HG03521 (cell line): ENCODE data around the gene NAB2.
"Not testable (repeated sequence)": the region's sequence is repeated elsewhere in the genome, so short reads cannot be mapped to it uniquely, and the experiment has no call there.

Source experiments
- ATAC-seq: cut with Tn5 transposase; IDR thresholded peaks from one replicate; pipeline ENCODE4 v1.9.1; 2021; ENCODE audit warnings: mild to moderate bottlenecking, moderate library complexity; ENCODE audit not compliant: unreplicated experiment

Gene NAB2

GRCh38 chr12:57110104-57111030 is 21.5 kb downstream of the NAB2 start:
- peak; percentile 42 for ATAC-seq

GRCh38 chr12:57111031-57111734 is 22.3 kb downstream of the NAB2 start, which contains the start of gene STAT6:
Gene STAT6, minus strand, starts transcription at chr12:57111362. Its CDS starts 3,084 bp downstream, at chr12:57108278.
- ATAC-seq: peak; percentile 53

GRCh38 chr12:57112492-57113294 is 23.8 kb downstream of the NAB2 start:
- peak; percentile 55 for ATAC-seq

- no peak for ATAC-seq
Measured at GRCh38 chr12:57116580-57117281, 27.8 kb downstream of the NAB2 start.

- no peak for ATAC-seq
Measured at GRCh38 chr12:57118711-57119271, 29.9 kb downstream of the NAB2 start.

GRCh38 chr12:57119294-57120085 is 30.6 kb downstream of the NAB2 start:
- no peak for ATAC-seq

GRCh38 chr12:57120718-57121117 is 31.8 kb downstream of the NAB2 start:
- ATAC-seq: not testable (repeated sequence)

GRCh38 chr12:57123813-57124212 is 34.9 kb downstream of the NAB2 start:
- no peak for ATAC-seq

GRCh38 chr12:57124261-57124877 is 35.5 kb downstream of the NAB2 start:
- ATAC-seq: no peak

GRCh38 chr12:57126061-57126460 is 37.1 kb downstream of the NAB2 start:
- no peak for ATAC-seq

- ATAC-seq: no peak
Measured at GRCh38 chr12:57126561-57126960, 37.6 kb downstream of the NAB2 start.

- ATAC-seq: no peak
Measured at GRCh38 chr12:57127101-57127725, 38.3 kb downstream of the NAB2 start.

- ATAC-seq: no peak
Measured at GRCh38 chr12:57127726-57128518, 39.0 kb downstream of the NAB2 start, which contains the start of gene LRP1. Gene LRP1, plus strand, starts transcription at chr12:57128483. Its CDS starts 482 bp downstream, at chr12:57128965.

- ATAC-seq: no peak
Measured at GRCh38 chr12:57128519-57129247, 39.8 kb downstream of the NAB2 start.

GRCh38 chr12:57129321-57129842 is 40.5 kb downstream of the NAB2 start:
- ATAC-seq: no peak

- no peak for ATAC-seq
Measured at GRCh38 chr12:57129889-57130288, 41.0 kb downstream of the NAB2 start.

- no peak for ATAC-seq
Measured at GRCh38 chr12:57130941-57131340, 42.0 kb downstream of the NAB2 start.
